ENCODE results near the gene SPIN1.
A peak's percentile ranks its signal among the peaks of the same experiment; 100 is the strongest.

The SPIN1 gene

DNA sequence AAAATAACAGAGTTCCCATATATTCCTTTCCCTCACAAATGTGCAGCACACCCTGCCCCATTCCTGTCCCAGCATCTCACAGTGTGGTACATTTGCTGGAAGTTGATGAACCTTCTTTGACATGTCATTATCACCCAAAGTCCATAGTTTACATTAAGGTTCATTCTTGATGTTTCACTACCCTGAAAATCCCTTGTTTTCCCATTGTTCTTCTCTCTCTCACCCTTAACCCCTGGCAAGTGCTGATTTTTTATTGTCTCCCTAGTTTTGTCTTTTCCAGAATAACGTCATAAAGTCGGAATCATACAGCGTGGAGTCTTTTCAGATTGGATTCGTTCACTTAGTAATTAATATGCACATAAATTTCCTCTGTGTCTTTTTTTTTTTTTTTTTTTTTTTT lies 48.1 kb downstream of the SPIN1 start:
- no peak for DNase-seq (ENCODE audit: low spot score)

DNA sequence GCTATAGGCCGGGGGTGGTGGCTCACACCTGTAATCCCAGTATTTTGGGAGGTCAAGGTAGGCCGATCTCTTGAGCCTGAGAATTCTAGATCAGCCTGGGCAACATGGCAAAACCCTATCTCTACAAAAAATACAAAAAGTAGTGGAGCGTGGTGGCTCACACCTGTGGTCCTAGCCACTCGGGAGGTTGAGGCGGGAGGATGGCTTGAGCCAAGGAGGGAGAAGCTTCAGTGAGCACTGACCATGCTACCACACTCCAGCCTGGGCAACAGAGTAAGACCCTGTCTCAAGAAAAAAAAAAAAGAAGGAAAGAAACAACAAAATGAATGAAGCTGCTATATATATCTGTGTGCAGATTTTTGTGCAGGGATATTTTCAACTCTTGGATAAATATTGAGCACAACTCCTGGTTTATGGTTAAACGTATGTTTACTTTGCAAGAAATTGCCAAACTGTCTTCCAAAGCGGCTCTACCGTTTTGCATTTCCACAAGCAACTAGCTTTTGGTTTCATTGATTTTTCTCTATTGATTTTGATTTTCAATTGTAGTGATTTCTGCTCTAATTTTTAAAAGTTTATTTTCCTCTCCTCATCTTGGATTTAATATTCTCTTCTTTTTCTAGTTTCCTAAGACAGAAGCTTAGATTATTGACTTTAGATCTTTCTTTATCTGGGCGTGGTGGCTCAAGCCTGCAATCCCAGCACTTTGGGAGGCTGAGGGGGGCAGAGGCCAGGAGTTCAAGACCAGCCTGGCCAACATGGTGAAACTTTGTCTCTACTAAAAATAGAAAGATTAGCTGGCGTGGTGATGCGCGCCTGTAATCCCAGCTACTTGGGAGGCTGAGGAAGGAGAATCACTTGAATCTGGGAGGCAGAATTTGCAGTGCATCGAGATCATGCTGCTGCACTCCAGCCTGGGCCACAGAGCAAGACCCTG lies 49.2 kb downstream of the SPIN1 start:
- no peak for DNase-seq (ENCODE audit: low spot score)

DNA sequence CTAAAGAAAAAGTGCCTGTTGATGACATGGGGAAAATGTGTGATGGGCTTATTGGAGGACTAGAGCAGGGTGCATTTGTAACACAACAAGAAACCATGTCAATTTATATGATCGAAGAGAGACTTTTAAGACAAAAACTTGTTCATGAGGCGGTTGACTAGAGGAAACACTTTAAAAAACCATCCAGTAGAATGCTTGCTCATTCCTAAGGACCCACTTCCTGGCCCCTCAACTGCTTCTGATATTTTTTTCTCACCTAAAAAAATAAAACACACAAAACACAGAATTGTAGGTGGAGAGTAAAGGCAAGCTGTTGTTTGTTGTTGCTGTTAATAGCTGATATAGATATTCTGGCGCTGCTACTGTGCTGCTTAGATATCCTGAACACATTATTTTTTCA lies 50.6 kb downstream of the SPIN1 start:
- DNase-seq (ENCODE audit: low spot score), result no peak

DNA sequence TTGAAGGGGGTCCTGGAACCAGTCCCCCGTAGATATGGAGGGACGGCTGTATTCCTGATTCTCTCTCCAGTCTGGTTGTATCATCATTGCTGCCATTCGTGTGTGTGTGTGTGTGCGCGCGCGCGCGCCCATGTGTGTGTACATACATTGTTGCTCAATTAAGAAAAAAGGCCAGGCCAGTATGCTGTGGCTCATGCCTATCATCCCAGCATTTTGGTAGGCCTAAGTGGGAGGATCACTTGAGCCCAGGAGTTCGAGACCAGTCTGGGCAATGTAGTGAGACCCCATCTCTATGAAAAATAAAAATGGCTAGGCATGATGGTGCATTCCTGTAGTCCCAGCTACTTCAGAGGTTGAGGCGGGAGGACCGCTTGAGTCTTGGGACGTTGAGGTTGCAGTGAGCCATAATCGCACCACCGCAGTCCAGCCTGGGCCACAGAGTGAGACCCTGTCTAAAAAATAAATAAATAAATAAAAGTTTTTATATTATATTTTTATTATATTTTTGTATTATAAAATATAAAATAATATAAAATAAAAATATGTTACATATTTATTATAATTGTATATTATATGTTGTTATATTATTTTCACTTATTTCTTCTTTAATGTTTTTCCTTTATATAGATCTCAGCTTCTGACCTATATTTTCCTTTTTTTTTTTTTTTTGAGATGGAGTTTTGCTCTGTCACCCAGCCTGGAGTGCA lies 53.2 kb downstream of the SPIN1 start:
- no peak for DNase-seq (ENCODE audit: low spot score)

DNA sequence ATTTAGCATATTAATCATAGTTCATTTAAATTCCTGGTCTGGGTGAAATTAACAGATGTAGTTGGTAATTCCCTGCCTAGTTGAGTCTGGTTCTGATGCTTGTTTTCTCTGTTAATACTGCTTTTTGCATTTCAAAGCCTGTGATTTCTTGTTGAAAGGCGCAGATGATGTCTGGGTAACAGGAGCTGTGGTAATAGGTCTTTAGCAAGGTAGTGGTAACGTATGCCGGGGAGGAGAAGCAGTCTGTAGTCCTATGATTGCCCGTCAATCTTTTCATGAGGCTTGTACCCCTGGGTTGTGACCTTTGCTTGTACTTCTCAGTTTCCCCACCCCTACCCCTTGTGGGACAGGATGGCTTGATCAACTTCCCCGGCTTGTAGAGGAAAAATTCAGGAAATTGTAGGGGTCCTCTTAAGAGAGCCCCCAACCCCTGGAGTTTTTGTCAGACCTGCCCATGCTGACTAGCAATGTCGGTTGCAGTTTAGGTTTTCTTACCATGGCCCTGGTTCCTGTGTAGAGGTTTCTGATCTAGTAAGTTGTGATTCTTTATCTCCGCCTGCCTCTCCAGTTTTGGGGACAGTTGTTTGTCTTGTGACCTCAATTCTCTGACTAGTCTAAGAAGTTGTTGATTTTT lies 55.4 kb downstream of the SPIN1 start:
- no peak for DNase-seq (ENCODE audit: low spot score)

DNA sequence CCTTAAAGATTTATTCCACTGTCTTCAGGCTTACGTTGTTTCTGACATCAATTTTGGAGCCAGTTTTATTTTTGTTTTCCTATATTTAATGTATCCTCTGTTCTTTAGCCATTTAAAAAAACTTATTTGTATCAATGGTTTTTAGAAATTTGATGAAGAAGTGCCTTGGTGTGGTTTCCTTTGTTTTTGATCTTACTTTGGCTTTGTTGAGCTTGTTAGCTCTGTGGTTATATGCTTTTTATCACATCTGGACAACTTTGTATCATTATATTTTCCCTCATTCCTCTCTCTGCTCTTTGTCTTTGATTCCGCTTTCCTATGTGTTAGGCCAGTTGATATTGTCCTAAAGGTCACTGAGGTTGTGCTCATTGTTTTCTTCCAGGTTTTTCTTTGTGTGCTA lies 58.5 kb downstream of the SPIN1 start:
- no peak for DNase-seq (ENCODE audit: low spot score)

DNA sequence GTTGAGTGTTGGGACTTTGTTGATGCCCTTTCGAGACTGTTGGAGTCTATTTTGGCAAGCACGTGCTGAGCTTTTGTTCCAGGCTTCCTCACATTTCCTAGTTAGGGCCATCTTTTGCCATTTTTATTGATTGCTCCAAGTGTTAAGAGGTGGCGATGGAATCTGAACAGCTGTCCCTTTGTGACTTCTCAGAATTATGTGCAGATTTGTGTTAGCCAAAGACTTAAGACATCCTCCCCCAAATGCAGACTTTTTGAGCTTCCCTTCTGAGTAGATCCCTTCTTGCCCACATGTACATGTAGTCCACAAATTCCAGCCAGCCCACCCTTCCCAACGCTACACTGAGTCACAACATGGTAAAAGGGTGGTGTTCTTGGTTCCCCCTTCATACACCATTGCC lies 59.2 kb downstream of the SPIN1 start:
- no peak for DNase-seq (ENCODE audit: low spot score)

DNA sequence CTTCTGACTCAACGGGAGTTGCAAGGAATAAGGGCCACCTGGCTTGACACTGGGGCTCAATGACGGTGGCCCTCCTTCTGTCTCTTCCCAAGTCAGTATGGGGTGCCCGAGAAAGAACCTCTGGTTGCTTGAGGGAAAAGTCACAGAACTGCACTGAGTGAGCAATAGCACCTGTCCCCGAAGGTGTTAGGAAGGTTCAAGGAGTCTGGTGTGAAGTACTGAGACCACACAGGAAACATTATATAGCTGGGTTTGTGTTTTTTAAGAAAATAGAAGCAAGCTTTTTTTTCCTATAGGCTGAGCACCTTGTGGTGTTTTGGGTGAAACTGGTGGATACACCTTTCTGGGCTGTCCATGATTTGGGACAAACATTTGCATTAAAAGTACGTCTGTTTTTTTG lies 62.9 kb downstream of the SPIN1 start:
- DNase-seq (ENCODE audit: low spot score), result no peak

DNA sequence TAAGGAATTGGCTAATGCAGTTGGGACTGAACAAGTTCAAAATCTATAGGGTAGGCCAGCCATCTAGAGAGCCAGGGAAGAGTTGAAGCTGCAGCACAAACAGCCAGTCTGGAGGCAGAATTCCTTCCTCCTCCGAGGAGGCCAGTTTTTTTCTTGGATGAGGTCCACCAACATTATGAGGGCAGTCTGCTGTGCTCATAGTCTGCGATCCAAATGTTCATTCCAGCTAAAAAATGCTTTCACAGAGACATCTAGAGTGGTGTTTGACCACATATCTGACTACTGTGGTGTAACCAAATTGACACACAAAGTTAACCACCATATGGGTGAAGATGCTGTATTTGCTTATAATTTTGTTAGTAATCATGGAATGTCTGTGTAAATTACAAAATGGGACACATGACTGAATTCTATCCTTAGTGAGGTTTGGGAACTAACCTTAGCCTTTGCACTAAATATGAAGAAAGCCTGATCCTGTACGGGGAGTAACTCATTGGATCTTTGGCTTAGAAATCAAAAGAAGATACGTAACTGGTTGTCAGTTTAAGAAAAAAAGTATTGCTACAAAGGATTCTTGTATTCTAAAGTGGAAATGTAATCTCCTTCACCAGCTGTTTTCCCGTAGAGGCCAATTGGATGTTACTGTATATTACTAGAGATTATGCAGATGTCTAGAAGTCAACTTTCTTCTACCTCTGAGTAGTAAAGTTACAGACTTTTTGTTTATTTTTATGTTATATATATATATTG lies 70.6 kb downstream of the SPIN1 start:
- peak; percentile 76 for DNase-seq (ENCODE audit: low spot score)

DNA sequence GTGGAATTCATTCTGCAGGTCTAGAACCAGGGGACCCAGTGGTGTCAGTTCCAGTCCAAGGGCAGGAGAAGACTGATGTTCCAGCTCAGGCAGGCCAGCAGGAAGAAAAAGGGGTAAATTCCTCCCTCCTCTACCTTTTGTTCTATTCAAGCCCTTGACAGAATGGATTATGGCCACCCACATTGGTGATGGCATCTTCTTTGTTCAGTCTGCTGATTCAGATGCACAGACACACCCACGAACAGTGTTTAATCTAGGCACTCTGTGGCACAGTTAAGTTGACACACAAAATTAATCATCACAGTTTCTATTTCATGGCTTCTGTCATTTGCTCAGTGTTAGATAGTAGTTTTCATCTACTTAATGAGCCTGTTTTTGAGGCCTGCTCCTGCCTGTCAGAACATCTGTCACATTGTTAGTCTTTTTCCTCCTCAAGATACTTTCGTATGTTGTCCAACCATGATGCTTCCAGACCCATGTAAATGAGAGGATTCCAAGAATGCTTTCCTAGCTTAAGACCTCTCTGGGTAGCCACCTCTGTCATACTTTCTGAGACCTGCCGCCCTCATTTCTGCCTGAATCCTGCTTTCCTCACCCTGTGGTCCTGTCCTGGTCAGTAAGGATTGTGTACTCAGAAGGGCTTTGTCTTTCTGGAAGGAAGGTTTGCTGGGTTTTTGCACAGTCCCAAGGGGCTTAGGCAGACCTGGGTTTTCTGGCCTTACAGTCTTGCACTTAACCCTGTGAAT lies 72.5 kb downstream of the SPIN1 start:
- no peak for DNase-seq (ENCODE audit: low spot score)

DNA sequence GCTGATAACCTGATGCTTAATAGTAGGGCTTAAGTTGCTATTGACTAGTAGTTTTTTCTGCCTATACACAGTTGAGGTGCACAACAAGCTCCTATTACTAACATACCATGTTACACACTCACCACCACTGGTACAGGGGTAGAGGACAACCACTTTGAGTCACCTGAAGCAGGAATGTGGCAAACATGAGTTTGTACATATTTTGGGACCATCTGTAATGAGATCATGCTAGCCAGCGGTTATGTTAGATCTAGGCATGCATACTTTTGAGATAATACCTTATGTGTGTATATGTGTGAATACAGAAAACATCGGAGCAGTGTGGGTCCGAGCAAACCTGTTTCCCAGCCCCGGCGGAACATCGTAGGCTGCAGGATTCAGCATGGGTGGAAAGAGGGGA lies 73.9 kb downstream of the SPIN1 start:
- peak; percentile 12 for DNase-seq (ENCODE audit: low spot score)

DNA sequence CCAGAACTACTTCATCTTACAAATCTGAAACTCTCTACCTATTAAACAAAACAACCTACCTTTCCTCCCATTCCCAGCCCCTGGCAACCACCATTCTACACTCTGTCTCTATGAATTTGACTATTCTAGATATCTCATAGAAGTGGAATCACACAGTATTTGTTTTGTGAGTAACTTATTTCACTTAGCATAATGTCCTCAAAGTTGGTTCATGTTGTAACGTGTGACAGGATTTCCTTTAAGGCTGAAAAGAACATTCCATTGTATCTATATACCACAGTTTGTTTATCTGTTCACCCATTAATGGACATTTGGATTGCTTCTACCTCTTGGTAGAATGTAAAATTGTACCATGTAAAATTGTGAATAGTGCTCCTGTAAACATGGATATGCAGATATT lies 76.6 kb downstream of the SPIN1 start:
- no peak for DNase-seq (ENCODE audit: low spot score)

DNA sequence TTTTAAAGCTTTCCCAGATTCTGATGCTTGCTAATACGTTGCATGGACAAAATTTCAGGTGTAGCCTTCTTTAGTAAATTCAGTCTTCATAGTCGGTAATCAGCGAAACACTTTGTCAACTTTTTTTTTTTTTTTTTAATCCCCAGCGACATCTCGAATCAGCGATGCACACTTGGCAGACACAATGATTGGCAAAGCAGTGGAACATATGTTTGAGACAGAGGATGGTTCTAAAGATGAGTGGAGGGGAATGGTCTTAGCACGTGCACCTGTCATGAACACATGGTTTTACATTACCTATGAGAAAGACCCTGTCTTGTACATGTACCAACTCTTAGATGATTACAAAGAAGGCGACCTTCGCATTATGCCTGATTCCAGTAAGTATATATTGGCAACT lies 80.0 kb downstream of the SPIN1 start:
- no peak for DNase-seq (ENCODE audit: low spot score)

DNA sequence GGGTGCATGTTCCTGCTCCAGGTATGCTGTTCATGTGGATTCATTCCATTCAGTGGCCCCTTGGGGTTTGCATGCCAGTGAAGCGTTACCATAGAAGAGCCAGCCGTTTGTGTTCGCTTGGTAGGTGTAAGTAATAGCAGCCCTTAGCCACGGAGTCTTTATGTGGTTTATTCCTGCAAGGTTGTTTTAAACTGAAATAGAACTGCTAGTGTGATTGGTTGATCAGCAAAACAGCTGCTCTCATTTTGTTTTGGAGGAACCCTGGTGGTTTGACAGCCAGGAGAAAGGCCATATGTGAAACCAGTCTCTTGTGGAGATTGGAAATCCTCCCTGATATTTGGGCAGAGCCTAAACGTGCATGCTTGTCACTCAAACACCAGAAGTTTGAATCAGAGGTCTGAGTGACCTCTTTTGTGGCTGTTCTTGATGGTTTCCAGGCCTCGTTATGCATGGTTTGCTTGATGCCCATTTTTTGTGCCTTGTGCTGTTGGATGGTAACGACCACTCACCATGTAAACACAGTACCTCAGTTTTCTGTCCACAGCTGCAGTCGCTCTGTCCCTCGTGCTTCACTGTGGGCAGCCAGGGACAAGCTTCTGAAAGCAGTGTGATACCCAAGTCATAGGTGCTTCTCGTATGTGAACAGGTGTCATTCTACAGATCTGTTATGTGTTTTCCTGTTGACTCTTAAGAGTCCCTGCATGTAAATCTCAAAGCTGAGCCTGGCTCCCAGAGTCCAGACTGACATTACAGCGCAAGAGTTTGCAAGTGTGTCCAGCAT lies 88.4 kb downstream of the SPIN1 start:
- DNase-seq (ENCODE audit: low spot score), result no peak

DNA sequence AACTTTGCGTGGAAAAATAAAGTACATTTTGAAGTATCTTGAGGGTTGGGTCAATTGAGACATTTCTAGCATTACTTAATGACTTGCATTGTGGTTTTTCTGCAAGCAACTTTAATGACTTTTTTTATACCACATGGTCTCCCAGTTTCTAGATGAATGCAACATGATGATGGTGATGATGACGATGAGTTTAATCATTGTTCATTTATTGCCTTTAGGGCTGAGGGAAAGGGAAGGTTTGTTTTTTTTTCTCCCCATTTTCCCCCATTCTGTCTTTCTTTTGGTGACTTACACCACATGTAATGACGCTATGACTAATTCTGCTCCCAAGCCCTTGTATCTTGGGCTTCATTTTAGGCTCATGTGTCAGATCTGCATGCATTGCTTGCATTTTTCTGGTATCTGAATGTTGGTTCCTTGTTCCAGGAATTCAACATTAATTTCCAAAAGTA lies 89.1 kb downstream of the SPIN1 start:
- DNase-seq (ENCODE audit: low spot score), result peak; percentile 91

DNA sequence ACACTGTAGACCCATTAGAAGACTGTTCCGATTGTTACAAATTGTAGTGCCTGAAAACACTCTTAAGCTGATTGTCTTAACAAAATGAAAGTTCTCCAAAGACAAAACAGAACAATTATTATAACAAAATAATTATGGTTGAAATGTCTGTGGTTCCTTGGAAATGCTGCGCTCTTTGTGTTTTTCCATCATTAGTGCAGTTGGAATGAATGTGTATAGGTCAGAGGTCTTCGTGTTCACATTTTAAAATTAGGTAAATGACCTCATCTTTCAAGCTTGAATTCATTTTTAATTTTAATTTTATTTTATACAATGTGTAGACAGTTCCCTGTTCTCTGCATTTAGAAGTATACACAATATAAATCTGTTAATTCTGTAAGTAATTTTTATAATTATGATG lies 90.0 kb downstream of the SPIN1 start:
- no peak for DNase-seq (ENCODE audit: low spot score)

DNA sequence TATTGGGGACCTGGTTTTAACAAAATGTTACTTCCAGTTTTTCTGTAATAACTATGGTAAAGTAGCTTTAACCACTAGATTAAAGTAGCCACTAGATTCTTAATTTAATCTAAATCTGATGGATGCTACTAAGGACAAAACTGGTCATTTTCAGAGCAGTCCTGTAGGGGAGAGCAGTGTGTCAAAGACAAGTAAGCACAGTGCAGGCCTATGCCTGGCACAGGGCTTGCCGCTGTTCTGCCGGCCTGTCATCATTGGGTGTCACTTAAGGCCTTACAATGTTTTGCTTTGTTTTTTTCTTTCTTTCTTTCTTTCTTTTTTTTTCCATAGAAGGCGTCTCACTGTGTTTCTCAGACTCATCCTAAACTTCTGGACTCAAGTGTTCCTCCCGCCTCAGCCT lies 93.7 kb downstream of the SPIN1 start:
- DNase-seq (ENCODE audit: low spot score), result no peak

DNA sequence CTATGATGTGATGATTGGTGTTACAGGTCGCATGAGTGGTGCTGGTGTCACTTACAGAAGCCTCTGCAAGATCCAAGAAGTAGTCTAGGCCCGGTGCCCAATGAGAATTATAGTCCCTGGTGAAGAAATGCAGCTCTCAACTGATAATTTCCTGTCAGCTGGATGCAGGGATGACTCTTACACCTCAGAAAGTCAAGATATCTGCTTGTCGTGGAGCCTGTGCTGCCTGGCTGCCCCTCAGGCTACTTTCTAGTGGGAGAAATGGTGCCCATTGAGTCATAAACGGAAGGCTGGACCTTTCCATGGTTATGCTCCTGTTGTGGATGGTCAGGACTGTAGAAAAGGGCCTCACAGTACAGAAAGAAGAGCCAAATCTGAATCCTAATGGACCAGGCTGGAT lies 99.9 kb downstream of the SPIN1 start:
- no peak for DNase-seq (ENCODE audit: low spot score)

DNA sequence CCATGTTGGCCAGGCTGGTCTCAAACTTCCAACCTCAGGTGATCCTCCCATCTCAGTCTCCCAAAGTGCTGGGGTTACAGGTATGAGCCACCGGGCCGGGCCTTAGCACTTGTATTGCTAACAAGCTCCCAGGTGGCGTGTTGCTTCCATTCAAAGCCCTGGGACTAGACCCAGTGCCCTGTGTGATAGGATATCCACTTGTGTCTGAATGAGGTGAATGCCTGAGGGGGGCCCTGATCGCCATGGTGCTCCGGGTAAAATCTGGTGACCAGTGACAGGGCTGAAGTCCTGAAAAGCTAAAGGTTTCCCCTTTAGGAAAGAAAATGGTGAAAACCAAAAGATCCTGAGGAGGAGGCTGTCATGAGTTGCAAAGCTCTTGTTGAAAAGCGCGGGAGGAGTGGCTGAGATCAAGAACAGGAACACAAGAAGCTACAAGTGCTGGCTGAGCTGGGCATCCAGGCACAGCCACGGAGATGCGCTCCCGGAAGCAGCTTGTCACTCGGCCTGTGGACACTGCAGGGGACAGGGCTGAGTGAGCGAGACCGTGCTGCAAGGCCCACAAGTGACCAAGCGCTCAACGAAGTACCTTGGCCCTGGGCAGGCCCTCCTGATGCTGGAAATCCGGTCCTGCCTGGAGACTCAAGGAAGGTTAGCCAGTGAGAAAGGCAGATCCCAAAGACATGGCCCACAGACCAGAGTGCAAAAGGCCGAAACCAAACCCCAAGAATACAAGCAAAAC lies 106.9 kb downstream of the SPIN1 start:
- DNase-seq (ENCODE audit: low spot score), result no peak

DNA sequence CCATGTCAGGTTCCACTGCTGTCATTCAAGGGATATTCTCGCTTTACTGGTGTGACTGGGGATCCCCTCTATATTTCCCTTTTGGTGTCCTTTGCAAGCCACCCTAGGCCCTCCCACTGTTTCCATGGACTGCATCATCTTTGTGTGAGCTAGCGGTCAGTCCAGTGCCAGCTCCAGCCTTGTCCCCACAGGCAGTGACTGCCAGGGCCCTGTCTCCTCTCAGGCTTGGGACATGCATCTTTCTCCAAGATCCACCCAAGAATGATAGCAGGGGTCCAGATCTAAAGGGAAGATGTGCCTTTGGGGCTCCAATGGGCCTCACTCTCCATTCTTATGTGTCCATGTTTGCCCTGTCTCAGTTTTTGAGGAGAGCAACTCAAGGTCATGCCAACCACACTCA lies 109.0 kb downstream of the SPIN1 start:
- no peak for DNase-seq (ENCODE audit: low spot score)

Data from AG08395 (cell line).